ENCODE data around the gene SERPINA5.

DNA sequence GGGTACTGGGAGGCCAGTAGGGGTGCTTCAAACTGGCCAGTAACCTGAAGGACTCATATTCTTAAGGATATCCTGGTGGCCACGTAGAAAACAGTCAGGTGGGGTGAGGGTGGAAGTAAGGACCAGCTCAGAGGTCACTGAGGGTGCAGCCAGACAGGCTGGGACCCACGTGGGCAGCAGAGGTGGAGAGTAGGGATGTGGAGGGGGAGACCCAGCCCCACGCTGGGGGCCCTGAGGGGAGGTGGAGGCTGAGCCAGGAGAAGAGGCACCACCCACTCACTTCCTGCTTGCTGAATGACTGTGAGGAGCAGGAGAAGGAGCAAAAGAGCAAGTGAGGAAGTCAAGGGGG lies 18.4 kb downstream of the SERPINA5 start:
- TF ChIP-seq EZH2phosphoT487 (IDR thresholded peaks at IDR 0.05; ENCODE audit: low read length) (no peak), EZH2 (optimal IDR thresholded peaks at IDR 0.05; ENCODE audit: low read depth, low read length) (no peak)
- TF ChIP-seq, protein P1, sequence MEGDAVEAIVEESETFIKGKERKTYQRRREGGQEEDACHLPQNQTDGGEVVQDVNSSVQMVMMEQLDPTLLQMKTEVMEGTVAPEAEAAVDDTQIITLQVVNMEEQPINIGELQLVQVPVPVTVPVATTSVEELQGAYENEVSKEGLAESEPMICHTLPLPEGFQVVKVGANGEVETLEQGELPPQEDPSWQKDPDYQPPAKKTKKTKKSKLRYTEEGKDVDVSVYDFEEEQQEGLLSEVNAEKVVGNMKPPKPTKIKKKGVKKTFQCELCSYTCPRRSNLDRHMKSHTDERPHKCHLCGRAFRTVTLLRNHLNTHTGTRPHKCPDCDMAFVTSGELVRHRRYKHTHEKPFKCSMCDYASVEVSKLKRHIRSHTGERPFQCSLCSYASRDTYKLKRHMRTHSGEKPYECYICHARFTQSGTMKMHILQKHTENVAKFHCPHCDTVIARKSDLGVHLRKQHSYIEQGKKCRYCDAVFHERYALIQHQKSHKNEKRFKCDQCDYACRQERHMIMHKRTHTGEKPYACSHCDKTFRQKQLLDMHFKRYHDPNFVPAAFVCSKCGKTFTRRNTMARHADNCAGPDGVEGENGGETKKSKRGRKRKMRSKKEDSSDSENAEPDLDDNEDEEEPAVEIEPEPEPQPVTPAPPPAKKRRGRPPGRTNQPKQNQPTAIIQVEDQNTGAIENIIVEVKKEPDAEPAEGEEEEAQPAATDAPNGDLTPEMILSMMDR (IDR thresholded peaks at IDR 0.05; ENCODE audit: low read length): no peak
